Vagina (tissue), 2 donors: ENCODE results near the gene PIGN. TPM values are rescaled to one million over a fixed set of nuclear protein-coding genes. Genes with fewer than 3 reads are reported as not detected.

Experiments
- DNase-seq, 2 donors: peaks; one replicate each; pipeline ENCODE4 v3.0.0-alpha.2; 2017; ENCODE audit errors: extremely low spot score in 2 of 2
- H3K27ac ChIP-seq: fragments of 200-600 bp; sonication (generic); one replicate; pipeline ENCODE4 v1.5.1; 2019
- H3K27me3 ChIP-seq: fragments of 200-600 bp; sonication (generic); one replicate; pipeline ENCODE4 v1.5.1; 2019
- H3K36me3 ChIP-seq, 2 donors: fragments of 200-600 bp; sonication (generic); one replicate each; pipeline ENCODE4 v1.5.1; 2017 to 2019
- H3K4me1 ChIP-seq: fragments of 200-600 bp; sonication (generic); one replicate; pipeline ENCODE4 v1.5.1; 2019
- H3K4me3 ChIP-seq, 2 donors: fragments of 200-600 bp; sonication (generic); 1 replicate in 1 of 2; 2 replicates in 1 of 2; pipeline ENCODE4 v1.5.1; 2016 to 2019
- H3K9me3 ChIP-seq: fragments of 200-600 bp; sonication (generic); one replicate; pipeline ENCODE4 v1.5.1; 2019
- CTCF ChIP-seq, 3 experiments: fragments of 450-650 bp in 2 of 3; fragments of 200-600 bp in 1 of 3; sonication (generic) in 1 of 3; IDR thresholded peaks; one replicate each; pipeline ENCODE4 v1.5.1; 2017 to 2019; ENCODE audit warnings: antibody characterized with exemption in 3 of 3, mild to moderate bottlenecking in 2 of 3, moderate library complexity in 2 of 3
- POLR2A ChIP-seq, 2 donors: fragments of 450-650 bp; IDR thresholded peaks; one replicate each; pipeline ENCODE4 v1.6.1; 2017; ENCODE audit warnings: antibody characterized with exemption in 2 of 2, mild to moderate bottlenecking in 2 of 2, moderate library complexity in 2 of 2
- POLR2AphosphoS5 ChIP-seq, 2 donors: sonication (generic); formaldehyde crosslinking; IDR thresholded peaks; one replicate each; pipeline ENCODE4 v1.9.0; 2017; ENCODE audit warnings: antibody characterized with exemption in 2 of 2, mild to moderate bottlenecking in 2 of 2, low read depth in 1 of 2; ENCODE audit not compliant: insufficient read depth in 1 of 2
- intact Hi-C: fragments of 100-400 bp; cut with DNase I; formaldehyde crosslinking; loops from one replicate; pipeline ENCODE4 v1.15.1; 2023
- total RNA-seq: library from RNA; depleted of rRNA; stranded (reverse); fragments of >200 nt; gene quantifications from one replicate; pipeline ENCODE4 v1.2.3, GENCODE V29; 2016

The PIGN gene
- total RNA-seq, 1 donor from 2014 or later: 34.4 TPM

GRCh38 chr18:62072370-62072769 is 114.5 kb downstream of the PIGN start:
- DNase-seq: no peak
- TF ChIP-seq POLR2AphosphoS5 (IDR thresholded peaks at IDR 0.05; ENCODE audit: insufficient read depth in 1 of 2, low read depth in 1 of 2): no peak
- TF ChIP-seq POLR2A (IDR thresholded peaks at IDR 0.05): no peak
- intact Hi-C loops: no loop called here
- Histone ChIP-seq H3K27me3 (no peaks in the 10 kb centered on the region), H3K9me3 (no peaks in the 10 kb centered on the region), H3K4me3 (no peak overlapping the region), H3K4me1 (no peaks in the 10 kb centered on the region), H3K27ac (no peak overlapping the region), H3K36me3 (no peaks in the 10 kb centered on the region)

- Histone ChIP-seq H3K4me1 (no peaks in the 10 kb centered on the region), H3K4me3 (no peak overlapping the region), H3K9me3 (no peaks in the 10 kb centered on the region), H3K27ac (no peak overlapping the region), H3K36me3 (no peaks in the 10 kb centered on the region), H3K27me3 (no peaks in the 10 kb centered on the region)
- DNase-seq: no peak
- TF ChIP-seq POLR2AphosphoS5 (IDR thresholded peaks at IDR 0.05; ENCODE audit: insufficient read depth in 1 of 2, low read depth in 1 of 2) (no peak), POLR2A (IDR thresholded peaks at IDR 0.05) (no peak), CTCF (IDR thresholded peaks at IDR 0.05) (no peak)
- intact Hi-C loops: no loop called here
Observed at GRCh38 chr18:62071071-62071470, 115.8 kb downstream of the PIGN start.

- intact Hi-C loops: no loop called here
- Histone ChIP-seq H3K9me3 (no peaks in the 10 kb centered on the region), H3K27ac (no peak overlapping the region), H3K27me3 (no peaks in the 10 kb centered on the region), H3K36me3 (no peaks in the 10 kb centered on the region), H3K4me1 (no peaks in the 10 kb centered on the region), H3K4me3 (no peak overlapping the region)
- DNase-seq: no peak
- no peak for TF ChIP-seq POLR2A (IDR thresholded peaks at IDR 0.05)
- TF ChIP-seq CTCF (IDR thresholded peaks at IDR 0.05): no peak
- TF ChIP-seq POLR2AphosphoS5 (IDR thresholded peaks at IDR 0.05; ENCODE audit: insufficient read depth in 1 of 2, low read depth in 1 of 2): no peak
Observed at GRCh38 chr18:62070302-62070701, 116.6 kb downstream of the PIGN start.

- Histone ChIP-seq H3K4me3 (no peak overlapping the region), H3K27ac (no peak overlapping the region), H3K9me3 (no peaks in the 10 kb centered on the region), H3K4me1 (no peaks in the 10 kb centered on the region), H3K27me3 (no peaks in the 10 kb centered on the region), H3K36me3 (no peaks in the 10 kb centered on the region)
- TF ChIP-seq POLR2AphosphoS5 (IDR thresholded peaks at IDR 0.05; ENCODE audit: insufficient read depth in 1 of 2, low read depth in 1 of 2) (no peak), CTCF (IDR thresholded peaks at IDR 0.05) (no peak), POLR2A (IDR thresholded peaks at IDR 0.05) (no peak)
- no peak for DNase-seq
- intact Hi-C loops: no loop called here
Observed at GRCh38 chr18:62069556-62069955, 117.3 kb downstream of the PIGN start.

GRCh38 chr18:62066102-62066818 is 120.6 kb downstream of the PIGN start:
- no peaks in the 10 kb centered on the region for H3K36me3 ChIP-seq
- no peaks in the 10 kb centered on the region for H3K27me3 ChIP-seq
- no peaks in the 10 kb centered on the region for H3K9me3 ChIP-seq
- no peak overlapping the region for H3K4me3 ChIP-seq
- no peak overlapping the region for H3K27ac ChIP-seq
- intact Hi-C loops: no loop called here
- TF ChIP-seq POLR2AphosphoS5 (IDR thresholded peaks at IDR 0.05; ENCODE audit: insufficient read depth in 1 of 2, low read depth in 1 of 2) (no peak), CTCF (IDR thresholded peaks at IDR 0.05) (no peak), POLR2A (IDR thresholded peaks at IDR 0.05) (no peak)
- H3K4me1 ChIP-seq: no peaks in the 10 kb centered on the region
- DNase-seq: no peak
